ENCODE measurements around the gene GLIS1.

DNA sequence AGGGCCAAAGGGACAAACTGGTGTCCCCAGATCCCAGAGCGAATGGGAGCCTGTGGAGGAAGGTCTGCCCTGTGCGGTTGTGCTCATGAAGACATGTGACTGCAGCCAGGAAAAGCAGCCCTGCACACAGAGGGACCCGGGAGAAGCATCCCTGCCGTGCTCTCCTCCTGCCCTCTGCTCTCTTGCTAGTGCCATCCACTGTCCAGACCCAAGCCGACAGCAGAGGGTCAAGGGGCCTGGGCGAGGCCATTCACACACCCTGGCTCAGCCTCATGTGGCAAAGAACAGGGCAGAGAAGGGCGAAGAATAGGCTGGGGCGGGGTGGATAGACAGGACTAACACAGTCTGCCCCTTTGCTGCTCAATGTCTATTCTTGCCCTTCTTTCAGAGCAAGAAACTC is 262.4 kb downstream of the GLIS1 start:
- TF ChIP-seq, protein P1, sequence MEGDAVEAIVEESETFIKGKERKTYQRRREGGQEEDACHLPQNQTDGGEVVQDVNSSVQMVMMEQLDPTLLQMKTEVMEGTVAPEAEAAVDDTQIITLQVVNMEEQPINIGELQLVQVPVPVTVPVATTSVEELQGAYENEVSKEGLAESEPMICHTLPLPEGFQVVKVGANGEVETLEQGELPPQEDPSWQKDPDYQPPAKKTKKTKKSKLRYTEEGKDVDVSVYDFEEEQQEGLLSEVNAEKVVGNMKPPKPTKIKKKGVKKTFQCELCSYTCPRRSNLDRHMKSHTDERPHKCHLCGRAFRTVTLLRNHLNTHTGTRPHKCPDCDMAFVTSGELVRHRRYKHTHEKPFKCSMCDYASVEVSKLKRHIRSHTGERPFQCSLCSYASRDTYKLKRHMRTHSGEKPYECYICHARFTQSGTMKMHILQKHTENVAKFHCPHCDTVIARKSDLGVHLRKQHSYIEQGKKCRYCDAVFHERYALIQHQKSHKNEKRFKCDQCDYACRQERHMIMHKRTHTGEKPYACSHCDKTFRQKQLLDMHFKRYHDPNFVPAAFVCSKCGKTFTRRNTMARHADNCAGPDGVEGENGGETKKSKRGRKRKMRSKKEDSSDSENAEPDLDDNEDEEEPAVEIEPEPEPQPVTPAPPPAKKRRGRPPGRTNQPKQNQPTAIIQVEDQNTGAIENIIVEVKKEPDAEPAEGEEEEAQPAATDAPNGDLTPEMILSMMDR (conservative IDR thresholded peaks at IDR 0.05; ENCODE audit: low read depth, low read length) = no peak
- no peak for TF ChIP-seq EZH2 (IDR thresholded peaks at IDR 0.05; ENCODE audit: borderline replicate concordance, low read depth, low read length, poor library complexity, severe bottlenecking)

Measured in A673 (cell line).